Activated CD8-positive, alpha-beta memory T cell treated with anti-CD3 and anti-CD28 coated beads, Interleukin-2, amount 50 U/mL, for 24 hours (primary cell): ENCODE data around the gene SF3A1.
"Not testable (repeated sequence)": the region's sequence is repeated elsewhere in the genome, so short reads cannot be mapped to it uniquely, and the experiment has no call there.

ENCODE experiments used
- DNase-seq: peaks from one replicate; pipeline ENCODE4 v3.0.0-alpha.2; 2020; ENCODE audit errors: extremely low read depth

The SF3A1 gene

DNA sequence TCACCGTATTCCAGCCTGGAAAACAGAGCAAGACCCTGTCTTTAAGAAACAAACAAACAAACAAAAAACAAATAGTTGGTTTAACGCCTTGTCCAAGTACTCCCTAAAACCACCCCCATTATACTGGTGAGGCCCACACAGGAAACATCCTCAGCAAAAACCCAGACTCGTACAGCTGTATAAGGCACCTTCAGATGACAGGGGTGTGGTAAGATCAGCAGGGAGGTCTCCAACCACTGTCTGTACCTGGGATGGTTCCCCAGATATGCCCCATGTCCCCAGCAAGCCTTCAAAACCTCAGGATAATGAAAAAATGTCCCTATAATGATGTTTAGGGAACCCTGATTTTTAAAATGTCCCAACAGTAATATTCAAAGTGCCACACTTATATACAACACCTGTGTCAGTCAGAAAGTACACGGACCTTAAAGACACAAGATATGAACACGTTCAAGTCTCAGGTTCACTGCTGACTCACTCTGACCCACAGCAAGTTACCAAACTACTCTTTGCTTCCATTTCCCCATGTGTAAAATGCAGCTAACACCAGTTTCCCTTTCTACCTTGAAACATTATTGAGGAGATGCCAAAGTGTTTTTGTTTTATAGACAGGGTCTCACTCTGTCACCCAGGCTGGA is 9.3 kb downstream of the SF3A1 start:
- DNase-seq, result no peak

DNA sequence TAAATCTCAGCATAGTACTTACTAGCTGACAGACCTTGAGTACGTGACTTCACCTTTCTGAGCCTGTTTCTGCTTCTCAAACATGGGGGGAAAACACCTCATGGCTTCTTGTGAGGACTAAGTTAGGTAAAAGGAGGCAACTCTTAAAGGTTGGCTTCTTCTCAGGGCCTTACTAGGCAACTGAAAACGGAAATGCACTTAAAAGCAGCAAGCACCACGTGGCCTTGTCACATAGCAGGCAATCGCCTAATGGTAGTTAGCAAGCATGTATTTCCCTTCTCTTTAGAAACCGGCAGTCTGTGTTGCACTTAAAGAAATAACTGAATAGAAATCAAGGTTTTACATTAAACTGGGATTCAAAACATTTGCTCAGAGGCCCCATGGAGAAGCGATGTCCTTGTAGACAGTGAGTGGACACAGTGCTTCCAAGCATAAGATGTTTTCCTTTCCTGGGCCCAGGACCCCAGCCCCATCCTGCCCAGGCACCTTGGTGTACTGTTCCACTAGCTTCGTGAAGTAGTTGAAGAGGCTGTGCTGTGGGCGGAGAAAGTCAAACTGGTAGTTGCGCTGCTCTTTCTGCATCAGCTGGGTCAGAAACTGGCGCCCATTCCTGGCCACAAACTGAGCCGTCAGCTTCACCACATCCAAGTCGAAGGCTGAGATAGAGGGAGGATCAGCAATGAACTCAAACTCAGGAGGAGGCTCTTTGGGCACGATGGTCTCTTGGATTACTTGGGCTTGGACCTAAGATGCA is 12.1 kb downstream of the SF3A1 start:
- no peak for DNase-seq

DNA sequence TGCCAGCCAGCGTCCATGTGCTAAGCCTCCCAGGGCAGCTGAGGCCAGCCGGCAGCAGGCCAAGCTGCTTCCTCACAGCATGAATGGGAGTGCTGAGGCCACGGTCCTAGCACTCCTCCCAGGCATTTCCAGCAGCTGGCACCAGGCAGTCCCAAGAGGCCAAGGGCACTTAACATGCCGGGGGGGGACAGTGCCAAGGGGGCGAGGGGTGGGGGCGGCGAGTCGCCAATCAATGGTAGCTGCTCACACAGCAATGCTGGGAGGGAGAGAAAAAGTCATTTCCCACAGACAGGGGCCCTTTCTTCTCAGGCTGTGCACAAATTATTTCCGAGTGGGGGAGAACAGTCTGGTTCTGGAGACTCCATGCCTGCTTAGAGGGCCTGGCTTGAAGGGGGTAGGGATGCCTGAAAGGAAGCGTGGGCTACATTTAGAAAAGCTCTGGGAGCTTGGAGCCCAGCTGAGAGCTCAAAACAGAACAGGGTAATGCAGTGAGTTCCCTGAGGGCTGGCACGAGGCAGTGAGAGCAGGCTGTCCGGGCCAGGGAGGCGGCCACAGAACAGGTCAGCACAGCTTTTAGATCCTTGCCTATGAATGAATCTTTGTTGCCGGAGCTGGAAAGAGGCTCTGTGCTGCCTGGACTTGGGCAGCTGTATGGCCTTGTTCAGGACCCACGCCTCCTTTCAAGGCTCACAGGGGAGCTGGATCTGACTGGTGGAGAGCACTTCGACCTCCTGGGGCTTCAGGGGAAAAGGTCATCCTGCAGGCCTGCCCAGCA is 15.6 kb downstream of the SF3A1 start:
- DNase-seq, result no peak

DNA sequence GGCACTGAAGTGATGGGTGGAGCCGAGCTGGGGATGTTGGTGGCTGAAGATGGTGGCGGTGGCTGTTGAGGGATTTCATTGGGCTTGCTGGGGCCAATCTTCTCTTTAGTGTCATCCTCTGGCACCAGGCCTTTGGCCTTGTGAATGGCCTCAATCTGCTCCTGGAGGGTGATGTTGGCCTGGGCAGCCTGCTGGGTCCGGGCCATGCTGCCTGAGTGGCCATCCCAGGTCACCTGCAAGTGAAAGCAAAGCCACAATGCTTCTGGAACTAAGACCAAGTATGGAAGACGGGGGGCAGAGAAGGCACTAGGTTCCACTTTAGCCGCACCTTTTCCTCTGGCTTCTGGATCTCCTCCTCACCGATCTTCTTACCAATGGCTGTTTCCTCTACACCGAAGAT is 17.9 kb downstream of the SF3A1 start:
- no peak for DNase-seq

DNA sequence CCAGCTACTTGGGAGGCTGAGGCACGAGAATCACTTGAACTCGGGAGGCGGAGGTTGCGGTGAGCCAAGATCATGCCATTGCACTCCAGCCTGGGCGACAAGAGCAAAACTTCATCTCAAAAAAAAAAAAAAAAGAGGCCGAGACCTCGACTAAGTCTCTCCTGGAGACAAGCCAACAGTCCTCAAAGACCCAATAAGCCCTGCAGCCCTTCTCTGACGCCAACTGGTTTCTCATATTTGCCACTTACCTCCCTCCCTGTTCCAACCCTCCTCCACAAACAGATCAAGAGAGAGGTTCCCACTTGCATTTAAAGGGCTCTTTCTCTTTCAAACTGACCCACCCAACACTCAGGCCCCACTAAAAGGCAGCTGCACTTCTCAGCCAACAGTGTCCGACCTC is 18.4 kb downstream of the SF3A1 start:
- DNase-seq, result not testable (repeated sequence)

DNA sequence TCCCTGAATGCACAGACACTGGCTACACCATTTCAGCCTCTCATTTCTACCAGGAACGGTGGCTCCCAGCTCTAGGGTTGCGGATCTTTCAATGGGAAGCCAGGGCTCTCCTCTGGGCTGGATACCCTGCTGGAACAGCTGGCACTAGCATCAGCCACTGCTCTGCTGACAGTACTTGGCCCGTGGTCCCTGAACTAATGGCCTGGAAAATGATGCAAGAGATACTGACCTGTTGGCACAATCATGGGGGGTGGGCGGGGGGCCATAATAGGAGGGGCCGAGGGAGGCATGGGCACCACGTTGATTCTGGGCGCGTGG is 19.3 kb downstream of the SF3A1 start:
- no peak for DNase-seq

DNA sequence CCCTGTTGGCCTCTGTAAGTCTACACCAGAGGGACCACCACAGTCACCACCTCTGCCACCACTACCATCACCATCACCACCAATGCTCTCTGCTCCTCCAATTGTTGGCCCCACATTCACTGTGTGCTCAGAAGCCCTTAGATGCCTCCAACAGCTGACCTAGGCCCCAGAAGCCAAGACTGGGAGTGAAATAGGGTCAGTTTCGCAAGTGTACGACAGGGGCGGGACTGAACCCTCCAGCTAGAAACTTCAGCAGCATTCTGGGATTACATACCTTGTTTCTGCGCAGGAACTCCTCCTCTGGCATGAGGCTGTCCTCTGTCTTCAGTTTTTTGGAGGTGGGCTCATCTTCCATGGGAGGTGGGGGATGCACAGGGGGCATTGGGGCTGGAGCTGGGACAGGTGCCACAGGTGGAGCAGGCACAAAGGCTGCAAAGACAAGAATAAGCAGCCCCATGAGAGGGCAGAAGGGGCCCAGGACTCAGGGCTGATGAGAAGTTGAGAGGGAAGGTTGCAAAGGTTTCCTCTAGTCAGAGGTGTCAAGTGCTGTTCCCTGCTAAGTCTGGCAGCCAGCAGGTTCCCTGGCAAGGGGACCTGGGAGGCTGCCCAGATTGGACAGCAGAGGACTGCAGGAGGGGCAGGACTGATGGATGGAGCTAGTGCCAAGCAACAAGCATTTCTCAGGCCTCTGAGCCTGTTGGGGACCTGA is 19.8 kb downstream of the SF3A1 start:
- no peak for DNase-seq

DNA sequence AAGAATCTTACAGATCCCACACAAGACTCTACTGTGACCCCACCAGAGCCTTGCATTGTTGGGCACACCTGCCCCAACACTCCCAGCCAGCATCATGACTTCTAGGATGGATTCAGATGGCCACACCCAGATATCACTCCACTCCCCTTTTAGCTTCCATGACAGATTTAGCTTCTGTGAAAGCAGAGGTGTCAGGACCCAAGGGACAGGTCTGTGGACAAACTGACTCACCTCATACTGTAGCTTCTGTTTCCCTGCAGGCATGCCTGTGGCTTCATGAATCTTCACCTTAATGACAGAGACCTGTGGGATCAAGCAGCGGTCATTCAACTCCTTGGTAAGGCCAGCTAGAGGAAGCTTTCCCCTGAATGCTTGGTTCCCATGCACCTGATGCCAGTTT is 21.5 kb downstream of the SF3A1 start:
- no peak for DNase-seq

DNA sequence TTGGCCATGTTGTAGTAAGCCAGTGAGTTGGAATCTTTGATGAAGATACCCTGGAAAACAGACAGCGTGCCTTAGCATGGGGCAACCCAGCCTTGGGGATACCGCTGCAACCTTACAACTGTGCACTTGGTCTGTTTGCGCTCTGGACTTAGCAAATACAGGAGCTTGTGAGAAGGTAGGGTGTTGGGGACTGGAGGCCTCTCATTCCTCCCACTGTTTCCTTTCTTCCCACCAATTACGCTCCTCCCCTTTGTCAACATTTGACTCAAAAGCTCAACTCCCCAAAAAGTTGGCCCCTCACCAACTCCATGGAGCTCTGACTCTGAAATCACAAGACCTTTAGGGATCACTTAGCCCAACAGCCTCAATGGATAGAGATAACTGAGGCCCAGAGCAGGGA is 22.0 kb downstream of the SF3A1 start:
- DNase-seq, result no peak

DNA sequence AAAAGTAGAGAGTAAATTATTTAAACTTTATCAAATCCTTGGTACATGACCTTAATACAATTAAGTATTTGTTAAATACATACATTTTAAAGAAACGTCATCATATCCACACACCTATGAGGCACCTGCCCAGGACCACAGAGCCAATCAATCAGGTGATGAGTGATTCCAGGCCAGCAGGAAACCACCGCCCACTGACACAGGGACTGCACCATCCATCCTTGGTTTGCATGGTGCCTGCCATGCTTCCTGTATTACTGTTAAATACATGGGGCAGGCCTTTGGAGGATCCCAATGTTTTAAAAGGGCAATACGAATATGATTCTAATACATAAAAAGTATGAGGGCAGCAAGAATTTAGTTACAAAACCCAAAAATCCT is 23.0 kb downstream of the SF3A1 start:
- DNase-seq, result no peak

DNA sequence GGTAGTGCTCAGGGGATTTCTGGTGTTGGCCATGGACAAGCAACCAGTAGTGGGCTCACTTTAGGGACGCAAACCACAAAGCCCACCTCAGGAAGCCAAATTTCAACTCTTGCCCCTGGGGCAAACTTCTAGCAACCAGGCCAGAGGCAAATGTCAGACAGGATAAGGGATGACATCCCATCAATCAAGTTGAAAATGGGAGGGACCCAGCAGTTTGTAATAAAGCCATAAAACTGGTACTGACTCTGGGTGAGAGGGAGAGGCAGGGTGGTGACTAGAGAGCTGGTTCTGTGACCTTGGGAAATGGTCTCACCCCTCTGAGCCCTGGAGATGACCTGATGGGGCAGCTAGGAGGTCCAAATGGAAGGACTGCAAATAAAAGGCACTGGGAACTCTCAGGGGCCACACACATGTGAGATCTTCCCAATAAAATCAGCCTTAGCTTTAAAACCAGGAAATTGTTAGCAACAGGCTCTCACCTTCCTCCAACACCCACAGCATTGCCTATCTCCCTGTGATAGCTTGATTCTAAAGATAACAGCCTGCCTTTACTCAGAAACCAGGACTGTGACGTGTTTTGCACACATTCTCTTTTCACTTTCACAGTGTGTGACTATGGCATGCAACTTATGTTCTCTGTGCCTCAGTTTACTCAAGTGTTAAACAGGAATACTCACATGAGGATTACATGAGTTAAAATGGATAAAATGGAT is 23.5 kb downstream of the SF3A1 start:
- DNase-seq, result no peak

DNA sequence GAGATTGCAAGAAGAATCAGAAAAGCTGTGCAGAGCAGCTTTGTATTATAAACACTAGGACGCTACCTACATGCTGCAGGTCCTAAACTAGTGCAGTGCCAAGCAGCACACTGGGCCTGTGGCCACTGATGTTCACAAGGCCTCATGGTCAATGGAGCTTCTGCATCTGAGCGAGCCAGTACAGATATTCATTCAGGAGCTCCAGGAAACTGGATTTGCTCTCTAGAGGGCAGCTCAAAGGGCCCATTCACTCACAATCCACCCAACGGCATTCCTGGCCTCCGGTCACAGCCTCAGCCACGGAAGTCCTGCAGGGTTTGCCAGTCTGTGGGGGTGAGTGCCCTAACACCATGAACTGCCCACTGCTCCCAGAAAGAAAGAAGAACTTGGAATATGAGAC is 24.1 kb downstream of the SF3A1 start:
- no peak for DNase-seq

DNA sequence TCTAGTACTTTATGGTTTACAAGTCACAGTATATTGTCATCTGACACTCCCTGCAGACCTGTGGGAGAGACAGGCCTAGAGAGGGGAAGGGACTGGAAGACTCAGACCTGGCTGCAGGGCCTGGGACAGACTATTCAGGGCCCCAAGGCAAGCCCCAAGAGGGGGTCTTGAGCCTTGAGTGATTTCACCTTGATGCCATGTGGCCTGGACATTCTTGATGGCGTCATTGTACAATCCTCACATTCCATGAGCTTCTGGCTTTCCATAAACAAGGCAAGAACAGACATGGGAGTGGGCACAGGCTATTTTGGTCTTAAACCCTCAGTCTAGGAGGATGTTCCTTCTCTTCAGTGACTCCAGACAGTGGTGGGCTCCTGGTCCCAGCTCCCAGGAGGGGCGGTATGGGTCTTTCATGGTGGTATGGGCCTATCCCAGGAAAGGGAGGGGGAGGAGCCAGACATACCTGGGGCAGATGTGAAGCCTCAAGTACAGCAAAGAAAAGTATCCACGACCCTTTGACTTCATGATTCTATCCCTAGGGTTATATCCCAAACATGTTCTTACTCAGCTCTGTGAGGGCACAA is 28.1 kb downstream of the SF3A1 start:
- DNase-seq, result no peak

DNA sequence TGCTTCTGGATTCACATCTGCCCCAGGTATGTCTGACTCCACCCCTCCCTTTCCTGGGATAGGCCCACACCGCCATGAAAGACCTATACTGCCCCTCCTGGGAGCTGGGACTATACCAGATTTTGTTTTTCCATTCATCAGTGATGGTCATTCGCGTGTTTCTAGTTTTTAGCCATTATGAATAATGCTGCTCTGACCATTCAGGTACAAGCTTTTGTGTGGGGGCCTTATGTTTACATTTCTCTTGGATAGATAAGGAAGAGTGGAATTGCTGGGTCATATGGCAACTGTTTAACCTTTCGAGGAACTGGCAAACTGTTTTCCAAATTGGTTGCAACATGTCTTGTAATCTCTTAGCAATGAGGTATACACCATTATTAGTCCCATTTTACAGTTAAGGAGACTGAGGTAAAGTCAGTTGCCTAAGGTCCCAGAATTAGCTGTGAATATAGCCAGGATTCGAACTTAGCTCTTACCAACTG is 28.8 kb downstream of the SF3A1 start:
- no peak for DNase-seq

DNA sequence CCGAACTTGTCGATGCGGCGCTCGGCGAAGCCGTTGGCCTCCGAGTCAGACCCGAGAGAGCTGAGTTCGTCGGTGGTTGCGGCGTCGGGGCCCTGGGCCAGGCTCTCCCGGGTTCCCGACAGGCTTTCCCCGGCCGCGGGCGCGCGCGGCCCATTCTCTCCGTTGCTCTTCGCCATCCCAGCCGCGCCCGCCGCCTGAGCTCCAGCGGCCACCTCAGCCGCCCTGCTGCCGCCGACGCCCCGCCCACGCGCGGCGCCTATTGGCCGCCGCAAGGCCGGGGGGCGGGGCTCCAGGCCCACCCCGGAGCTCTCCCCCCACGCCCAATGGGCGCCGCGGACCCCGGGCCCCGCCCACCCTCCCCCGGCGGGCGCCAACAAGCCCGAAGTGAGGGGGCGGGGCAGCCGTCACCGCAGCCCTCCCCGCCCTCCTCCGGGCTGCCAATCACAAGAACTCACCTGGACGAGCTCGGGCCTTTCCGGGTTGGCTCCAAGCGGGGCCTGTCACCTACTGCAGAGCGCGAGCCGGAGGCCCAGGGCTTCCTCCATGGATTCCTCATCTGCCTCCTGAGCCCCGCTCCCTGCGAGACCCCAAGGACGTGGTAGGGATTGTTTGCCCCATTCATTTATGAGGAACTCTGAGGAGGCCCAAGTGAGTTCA is 29.9 kb downstream of the SF3A1 start, which contains the start of gene TBC1D10A:
TSS of gene TBC1D10A (minus strand) at position 236 of the 657 bp plus-strand sequence. CDS start at position 176, 60 bp downstream.
- DNase-seq, result peak; percentile 62

DNA sequence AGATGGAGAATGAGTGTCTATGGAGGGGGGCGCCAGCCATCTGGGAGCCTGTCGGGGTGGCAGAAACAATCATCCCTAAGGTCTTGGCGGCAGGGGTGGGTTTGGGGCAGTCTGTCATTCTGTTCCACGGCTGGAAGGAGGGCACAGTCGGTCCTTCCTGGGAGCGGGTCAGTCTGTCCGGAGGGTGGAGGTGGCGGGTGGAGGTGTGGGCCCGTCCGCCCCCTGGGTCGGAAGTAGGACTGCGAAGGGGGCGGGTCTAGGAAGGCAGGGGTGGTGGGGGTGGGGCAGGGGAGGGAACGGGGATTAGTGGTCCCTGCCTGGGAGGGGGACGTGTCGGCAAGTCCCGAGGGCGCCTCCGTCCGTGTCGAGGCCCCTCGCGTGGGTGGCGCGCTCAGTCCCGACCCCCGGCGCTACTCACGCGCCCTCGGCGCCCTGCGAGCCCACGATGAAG is 30.4 kb downstream of the SF3A1 start:
- DNase-seq, result no peak

DNA sequence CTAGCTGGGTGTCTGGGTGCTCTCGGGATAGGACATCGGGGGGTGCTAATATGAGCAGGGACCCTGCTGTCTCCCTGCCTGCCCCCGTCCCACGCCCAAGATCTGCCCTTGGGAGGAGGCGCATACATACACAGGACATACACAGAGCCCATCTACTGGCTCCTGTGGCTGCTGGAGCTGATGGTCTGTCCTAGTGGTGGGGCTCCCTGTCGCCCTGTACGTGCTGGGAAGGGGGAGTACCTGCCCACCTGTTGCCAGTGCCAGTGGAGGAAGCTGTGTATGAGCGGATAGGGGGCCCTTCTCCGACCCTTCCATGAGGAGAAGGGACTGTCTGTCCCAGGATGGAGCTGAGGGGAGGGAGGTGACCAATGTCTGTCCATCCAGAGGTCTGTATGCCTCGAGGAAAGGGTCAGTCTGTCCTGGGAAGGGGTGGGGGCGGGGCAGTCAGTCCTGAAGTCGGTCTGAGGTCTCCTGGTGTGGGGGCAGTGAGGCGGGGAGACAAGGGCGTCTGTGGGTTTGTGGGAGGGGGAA is 30.9 kb downstream of the SF3A1 start:
- no peak for DNase-seq

DNA sequence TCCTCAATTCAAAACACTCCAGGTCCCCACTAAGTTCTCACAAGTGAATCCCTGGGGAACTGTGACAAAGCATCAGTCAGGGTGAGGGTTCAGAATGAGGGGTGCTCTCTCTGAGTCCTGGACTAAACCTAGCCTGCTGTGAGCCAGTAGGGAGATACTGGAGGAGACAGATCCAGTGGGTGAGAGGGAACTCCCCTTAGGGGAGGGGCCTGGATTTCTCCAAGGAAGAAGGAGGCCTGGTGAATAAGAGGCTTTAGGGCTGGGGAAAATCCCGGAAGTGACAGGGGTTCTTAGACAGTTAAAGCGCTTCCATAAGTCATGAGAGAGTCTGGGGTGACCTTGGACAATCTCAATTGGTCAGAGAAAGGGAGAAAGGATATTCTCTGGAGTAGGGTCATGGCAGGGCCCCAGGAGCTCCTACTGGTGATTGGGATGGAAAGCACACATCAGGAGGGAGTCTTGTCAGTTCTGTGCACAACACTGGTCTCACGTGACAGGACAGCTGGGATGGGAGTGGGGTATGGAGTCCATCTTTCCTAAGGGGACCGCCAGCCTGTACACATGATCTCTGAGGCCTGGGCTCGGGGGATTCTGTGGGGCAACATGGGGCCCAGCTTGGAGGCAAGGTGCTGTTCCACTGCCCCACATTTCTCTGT is 31.5 kb downstream of the SF3A1 start:
- no peak for DNase-seq

DNA sequence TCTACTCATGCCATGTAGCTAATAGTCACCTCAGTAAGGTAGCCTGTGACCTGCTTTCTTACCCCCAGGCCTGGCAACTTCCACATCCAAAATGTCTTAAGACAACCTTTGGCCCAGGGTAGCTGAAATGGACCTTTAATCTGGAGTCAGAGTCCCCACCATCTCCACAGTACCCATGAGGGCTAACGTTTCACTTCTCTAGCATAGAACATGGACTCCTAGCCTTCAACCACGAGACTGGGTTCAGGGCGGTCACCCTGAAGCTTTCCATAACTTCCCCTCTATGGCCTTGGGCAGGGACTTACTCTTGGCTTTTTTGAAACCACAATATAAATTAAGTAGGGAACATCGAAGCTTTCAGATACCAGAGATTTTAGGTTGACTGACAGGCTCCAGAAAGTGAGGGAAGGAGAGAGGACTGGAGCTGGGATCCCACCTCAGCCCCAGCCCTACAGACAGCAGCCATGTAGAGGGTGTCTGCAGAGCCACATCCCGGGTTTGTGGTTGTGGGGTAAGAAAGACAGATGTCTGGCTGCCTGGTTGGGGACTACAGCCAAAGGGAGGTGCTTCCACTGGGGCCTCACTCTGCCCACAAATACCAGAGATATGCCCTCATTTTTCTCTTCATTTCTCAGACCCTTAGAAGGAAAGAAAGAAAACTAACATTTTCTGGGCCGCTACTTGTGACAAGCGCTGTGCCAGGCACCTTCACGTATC is 32.5 kb downstream of the SF3A1 start:
- no peak for DNase-seq
